ENCODE data around the gene SGMS2.

DNA sequence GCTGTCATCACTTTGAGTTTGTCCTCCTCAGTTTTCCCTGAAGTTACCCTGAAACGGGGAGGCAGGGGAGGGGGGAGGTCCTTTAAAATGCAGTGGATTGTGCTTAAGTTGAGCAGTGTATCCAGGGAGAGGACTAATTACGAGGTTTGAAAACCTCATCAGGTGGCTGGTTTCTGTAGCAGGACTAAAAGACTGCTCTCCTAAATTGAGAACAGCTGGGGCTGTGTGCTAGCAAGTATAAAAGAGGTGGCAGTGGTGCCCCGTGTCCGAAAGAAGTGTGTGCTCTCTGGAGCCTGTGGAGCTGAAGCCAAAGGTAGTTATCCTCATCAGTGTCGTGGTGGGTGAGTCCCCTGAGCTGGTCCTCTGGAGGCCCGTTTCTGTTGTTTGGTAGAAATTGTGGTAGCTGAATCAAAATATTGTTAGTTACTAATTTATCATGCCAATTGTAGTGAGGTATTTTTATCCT, 69.4 kb downstream of the SGMS2 start:
- TF ChIP-seq EZH2 (IDR thresholded peaks at IDR 0.05; ENCODE audit: borderline replicate concordance, control insufficient read depth, low read depth, low read length) = no peak
- no peak for TF ChIP-seq RFX5 (IDR thresholded peaks at IDR 0.05; ENCODE audit: low read depth, low read length)
- TF ChIP-seq, protein P1, sequence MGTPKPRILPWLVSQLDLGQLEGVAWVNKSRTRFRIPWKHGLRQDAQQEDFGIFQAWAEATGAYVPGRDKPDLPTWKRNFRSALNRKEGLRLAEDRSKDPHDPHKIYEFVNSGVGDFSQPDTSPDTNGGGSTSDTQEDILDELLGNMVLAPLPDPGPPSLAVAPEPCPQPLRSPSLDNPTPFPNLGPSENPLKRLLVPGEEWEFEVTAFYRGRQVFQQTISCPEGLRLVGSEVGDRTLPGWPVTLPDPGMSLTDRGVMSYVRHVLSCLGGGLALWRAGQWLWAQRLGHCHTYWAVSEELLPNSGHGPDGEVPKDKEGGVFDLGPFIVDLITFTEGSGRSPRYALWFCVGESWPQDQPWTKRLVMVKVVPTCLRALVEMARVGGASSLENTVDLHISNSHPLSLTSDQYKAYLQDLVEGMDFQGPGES (IDR thresholded peaks at IDR 0.05) = no peak
- no peak for TF ChIP-seq RAD21 (IDR thresholded peaks at IDR 0.05; ENCODE audit: insufficient read depth, low read depth, low read length)
- no peak for TF ChIP-seq EP300 (IDR thresholded peaks at IDR 0.05; ENCODE audit: borderline replicate concordance in 1 of 2, control insufficient read depth in 1 of 2, low read depth in 2 of 2, low read length in 2 of 2)
- no peak for TF ChIP-seq POLR2A (IDR thresholded peaks at IDR 0.05; ENCODE audit: low read depth, low read length)
- TF ChIP-seq SUZ12 (IDR thresholded peaks at IDR 0.05; ENCODE audit: unreplicated experiment) = no peak
- no peak for TF ChIP-seq CBX5 (IDR thresholded peaks at IDR 0.05; ENCODE audit: low read depth)
- no peak for TF ChIP-seq SRF (IDR thresholded peaks at IDR 0.05; ENCODE audit: low read depth in 2 of 2, low read length in 2 of 2)
- TF ChIP-seq FOXM1 (IDR thresholded peaks at IDR 0.05; ENCODE audit: low read depth, low read length) = no peak
- TF ChIP-seq, protein P2, sequence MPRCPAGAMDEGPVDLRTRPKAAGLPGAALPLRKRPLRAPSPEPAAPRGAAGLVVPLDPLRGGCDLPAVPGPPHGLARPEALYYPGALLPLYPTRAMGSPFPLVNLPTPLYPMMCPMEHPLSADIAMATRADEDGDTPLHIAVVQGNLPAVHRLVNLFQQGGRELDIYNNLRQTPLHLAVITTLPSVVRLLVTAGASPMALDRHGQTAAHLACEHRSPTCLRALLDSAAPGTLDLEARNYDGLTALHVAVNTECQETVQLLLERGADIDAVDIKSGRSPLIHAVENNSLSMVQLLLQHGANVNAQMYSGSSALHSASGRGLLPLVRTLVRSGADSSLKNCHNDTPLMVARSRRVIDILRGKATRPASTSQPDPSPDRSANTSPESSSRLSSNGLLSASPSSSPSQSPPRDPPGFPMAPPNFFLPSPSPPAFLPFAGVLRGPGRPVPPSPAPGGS (IDR thresholded peaks at IDR 0.05; ENCODE audit: borderline replicate concordance, insufficient read depth, low read depth, low read length, poor library complexity, severe bottlenecking) = no peak
- no peak for TF ChIP-seq MTA3 (IDR thresholded peaks at IDR 0.05; ENCODE audit: borderline replicate concordance, low read length)
- no peak for TF ChIP-seq JUND (IDR thresholded peaks at IDR 0.05; ENCODE audit: low read depth, low read length)
